Non-pigmented ciliary epithelial cell (primary cell): ENCODE results near the gene PRR33.
"Not testable (repeated sequence)": the region's sequence is repeated elsewhere in the genome, so short reads cannot be mapped to it uniquely, and the experiment has no call there.

ENCODE experiments used
- DNase-seq: peaks from one replicate; pipeline ENCODE4 v3.0.0-alpha.2; 2010; ENCODE audit warnings: low read depth

PRR33 gene

GRCh38 chr11:1888811-1889210 lies 2.9 kb downstream of the PRR33 start:
- DNase-seq: no peak

DNA sequence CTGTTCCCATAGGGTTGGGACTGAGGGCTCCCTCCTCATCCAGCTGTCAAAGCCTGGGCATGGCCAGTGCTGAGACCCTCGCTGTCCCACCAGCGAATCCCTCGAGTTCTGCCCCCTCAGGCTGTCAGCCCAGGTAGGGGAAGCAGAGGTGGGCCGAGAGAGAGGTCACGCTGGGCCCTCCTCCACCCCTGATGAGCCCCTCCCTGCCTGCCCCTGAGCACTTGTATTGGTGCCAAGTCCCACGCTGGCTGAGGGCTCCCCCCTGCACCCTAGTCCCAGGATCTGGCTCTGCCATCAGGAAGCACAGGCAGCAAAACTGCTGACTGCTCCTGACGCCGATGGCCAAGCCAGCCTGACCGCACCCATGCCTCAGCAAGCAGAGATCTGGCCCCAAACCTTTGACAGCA lies 3.3 kb downstream of the PRR33 start:
- DNase-seq: no peak

GRCh38 chr11:1887451-1888346 lies 4.0 kb downstream of the PRR33 start:
- DNase-seq: no peak

DNA sequence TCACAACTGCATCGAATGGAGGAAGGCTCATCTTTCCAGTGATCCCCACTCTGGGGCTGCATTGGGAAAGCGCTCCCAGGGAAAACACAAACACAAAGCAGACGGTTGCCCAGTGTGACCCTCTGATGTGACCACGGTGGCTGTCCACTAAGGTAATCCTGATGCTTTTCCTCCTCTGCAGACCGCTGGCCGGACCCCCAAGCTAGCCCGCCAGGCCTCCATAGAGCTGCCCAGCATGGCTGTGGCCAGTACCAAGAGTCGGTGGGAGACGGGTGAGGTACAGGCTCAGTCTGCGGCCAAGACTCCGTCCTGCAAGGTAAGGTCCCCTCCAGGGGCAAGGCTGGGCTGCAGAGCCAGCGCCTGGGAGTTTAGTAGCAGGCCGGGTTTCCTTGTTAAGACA lies 5.1 kb downstream of the PRR33 start:
- not testable (repeated sequence) for DNase-seq

DNA sequence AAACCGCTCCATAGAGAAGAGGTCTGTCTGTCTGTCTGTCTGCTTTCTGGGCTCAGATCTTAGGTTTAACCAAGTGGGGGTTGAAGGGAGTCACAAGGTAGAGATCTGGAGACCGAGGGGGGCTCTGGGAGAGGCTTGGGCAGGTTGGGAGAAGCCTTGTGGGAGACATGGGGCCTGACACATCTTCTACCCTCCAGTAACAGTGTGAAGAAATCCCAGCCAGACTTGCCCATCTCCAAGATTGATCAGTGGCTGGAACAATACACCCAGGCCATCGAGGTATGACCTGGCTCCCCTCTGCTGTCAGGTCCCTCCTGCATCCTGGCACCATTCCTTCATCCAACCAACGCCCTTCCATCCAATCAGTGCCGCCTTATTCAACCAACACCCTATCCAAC lies 7.4 kb downstream of the PRR33 start:
- no peak for DNase-seq

- no peak for DNase-seq
Observed at GRCh38 chr11:1883346-1884302, 8.1 kb downstream of the PRR33 start.

GRCh38 chr11:1882265-1883238 lies 9.1 kb downstream of the PRR33 start:
- DNase-seq: no peak

GRCh38 chr11:1881442-1882264 lies 10.0 kb downstream of the PRR33 start:
- no peak for DNase-seq

DNA sequence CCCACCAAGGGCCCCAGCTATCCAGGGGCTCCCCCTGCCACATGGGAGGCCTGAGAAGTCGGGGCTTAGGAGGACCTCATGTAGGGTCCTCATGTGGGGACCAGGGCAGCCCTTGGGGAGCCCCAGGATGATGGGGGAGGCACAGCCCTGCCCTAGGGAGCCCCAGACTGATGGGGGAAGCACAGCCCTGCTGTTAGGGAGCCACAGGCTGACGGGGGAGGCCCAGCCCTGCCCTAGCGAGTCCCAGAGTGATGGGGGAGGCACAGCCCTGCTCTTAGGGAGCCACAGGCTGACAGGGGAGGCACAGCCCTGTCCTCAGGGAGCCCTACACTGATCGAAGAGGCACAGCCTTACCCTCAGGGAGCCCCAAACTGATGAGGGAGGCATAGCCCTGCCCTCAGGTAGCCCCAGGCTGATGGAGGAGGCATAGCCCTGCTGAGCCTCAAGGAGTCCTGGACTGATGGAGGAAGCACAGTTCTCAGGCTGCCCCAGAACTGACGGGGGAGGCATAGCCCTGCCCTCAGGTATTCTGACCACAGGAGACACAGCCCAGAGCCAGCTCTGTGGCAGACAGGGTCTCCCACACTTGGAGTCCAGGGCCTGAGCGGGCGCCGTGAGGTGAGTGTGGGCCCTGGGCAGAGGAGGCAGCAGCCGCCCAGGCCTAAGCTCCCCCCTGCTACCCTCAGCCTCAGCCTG lies 10.8 kb downstream of the PRR33 start:
- DNase-seq: no peak

DNA sequence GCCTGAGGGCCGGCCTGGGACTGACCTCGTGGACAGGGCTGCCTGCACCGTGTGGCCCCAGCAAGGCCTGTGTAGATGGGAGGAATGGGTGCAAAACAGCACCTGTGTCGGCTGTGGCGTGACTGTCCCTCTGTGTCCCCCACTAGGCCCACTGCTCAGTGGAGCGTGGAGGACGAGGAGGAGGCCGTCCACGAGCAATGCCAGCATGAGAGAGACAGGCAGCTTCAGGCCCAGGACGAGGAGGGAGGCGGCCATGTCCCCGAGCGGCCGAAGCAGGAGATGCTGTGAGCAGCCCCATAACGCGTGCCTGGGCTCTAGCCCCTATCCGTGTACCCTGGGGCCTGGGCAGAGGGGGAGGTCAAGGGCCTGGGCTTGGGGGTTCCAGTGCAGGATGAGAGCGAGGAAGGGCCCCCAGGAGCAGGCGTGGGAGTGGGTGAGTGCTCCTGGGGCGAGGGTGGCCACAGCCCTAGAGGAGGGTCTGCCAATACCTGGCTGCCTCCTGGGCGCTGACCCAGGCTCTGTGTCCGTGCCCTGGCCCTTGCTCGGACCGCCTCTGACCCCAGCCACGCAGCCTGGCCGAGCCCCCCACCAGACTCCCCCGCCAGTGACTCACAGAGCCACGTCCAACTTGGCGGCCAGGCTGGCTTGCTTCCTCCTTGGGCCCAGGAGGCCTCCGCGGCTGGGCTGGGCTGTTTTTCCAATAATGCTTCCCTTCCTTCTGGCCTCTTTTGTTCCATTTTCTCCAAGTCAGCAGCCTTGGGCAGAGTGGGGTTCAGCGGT lies 11.6 kb downstream of the PRR33 start:
- DNase-seq: no peak

DNA sequence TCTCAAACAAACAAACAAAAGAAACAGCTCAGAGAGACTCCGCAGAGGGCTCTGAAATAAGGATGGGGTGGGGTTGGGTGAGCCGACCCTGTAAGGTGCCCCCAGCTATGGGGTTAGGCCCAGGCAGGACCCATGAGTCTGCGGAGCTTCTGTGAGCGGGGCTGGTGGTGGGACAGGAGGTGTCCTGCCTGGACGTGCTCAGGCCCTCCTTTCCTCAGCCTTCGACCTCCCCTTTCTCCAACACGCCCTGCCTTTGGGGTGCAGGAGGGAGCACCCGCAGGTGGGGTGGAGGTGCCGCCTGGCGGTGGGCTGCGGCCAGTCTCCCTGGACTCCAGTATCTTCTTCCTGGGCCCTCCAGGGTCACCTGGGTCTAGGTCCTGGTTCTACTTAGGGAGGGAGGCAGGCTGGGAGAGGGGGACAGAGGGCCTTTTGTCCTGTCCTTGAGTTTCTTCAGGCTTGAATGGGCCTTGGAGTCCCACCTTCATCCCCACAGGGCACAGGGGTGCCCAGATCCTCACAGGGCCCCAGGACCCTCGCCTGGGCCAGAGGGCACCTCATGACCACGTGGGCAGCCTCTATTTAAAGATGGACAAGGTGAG lies 12.3 kb downstream of the PRR33 start:
- no peak for DNase-seq

DNA sequence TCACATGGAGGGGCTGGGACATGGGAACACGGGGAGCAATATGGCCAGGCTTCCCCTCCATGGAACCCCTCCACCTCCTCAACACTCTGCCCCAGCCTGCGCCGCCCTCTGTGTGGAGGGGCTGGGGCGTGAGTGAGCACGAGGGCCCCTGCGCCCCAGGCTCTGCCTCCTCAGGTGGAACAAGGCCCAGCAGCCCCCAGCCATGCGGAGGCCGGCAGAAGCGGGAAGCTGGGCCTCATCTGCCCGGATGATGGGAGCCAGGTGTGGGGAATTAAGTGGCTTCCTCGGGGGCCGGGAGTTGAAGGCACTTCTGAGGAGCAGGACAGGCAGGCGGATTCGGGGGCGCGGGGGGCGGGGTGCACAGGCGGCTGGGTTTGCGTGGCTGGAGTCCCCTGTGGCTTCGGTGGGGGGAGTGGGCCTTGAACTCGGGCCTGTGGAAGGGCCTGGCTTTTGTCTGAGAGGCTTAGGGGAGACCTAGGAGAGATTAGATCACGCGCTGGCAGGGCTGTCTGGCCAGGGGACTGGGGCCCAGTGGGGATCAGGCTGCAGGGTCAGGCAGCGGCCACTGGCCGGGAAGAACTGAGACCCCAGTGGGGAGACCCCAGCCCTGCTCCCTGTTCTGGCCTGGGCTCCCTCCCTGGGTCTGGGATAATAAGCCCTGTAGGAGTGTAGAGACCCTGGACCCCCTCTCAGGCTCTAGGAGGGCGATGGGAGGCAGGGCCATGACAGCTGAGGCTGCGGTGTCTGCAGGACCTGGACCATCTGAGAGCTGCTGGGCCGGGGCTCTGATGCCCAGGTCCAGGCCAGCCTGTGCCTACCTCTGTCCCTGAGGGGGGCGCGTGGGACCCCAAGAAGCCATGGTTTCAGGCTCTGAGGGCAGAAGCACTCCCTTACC lies 13.3 kb downstream of the PRR33 start:
- DNase-seq: no peak

- DNase-seq: no peak
Observed at GRCh38 chr11:1877211-1878136, 14.2 kb downstream of the PRR33 start.

- no peak for DNase-seq
Observed at GRCh38 chr11:1876361-1877063, 15.2 kb downstream of the PRR33 start.

DNA sequence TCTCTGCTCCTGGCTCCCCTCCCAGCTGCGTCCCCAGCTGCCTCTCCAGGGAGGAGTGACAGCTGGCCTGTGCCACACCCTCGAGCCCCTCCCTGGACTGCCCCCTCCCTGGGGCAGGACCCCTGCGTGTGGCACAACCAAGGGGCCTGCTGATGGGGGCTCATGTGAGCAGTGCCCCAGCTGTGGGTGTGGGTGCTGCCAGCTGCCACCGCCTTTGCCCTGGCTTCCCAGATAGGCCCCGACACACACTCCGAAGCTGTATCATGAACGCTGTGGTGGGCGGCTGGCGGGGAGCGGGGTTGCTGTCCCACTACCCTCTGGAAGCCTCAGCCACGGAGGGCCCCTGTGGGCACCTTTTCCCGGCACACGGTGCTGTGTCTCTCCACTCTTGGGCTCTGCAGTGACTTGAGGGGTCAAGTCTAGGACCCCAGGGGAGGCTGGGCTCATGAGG lies 15.8 kb downstream of the PRR33 start:
- not testable (repeated sequence) for DNase-seq
